DND-41 (cell line): ENCODE data around the gene PASK.

Experiments
- CTCF ChIP-seq: IDR thresholded peaks from 2 replicates; pipeline ENCODE4 v1.5.1; 2012; ENCODE audit warnings: borderline replicate concordance, low read length, moderate library complexity, mild to moderate bottlenecking; ENCODE audit not compliant: poor library complexity, severe bottlenecking; ENCODE audit errors: extremely low read depth
- EZH2 ChIP-seq: IDR thresholded peaks from 3 replicates; pipeline ENCODE4 v1.6.1; 2012; ENCODE audit warnings: borderline replicate concordance, low read depth, mild to moderate bottlenecking, moderate library complexity, low read length, inconsistent platforms; ENCODE audit not compliant: severe bottlenecking

- no peak for TF ChIP-seq EZH2
- no peak for TF ChIP-seq CTCF
Measured at GRCh38 chr2:241161646-241162281, 12.5 kb upstream of the PASK start.
